COLO668 (cell line): ENCODE results near the gene FAM161B.
"Not testable (repeated sequence)": the region's sequence is repeated elsewhere in the genome, so short reads cannot be mapped to it uniquely, and the experiment has no call there.

Source experiments
- DNase-seq: peaks from one replicate; lab custom pipeline; 2025; ENCODE audit not compliant: unreplicated experiment; lab: John Stamatoyannopoulos, UW

Gene FAM161B, protein sequence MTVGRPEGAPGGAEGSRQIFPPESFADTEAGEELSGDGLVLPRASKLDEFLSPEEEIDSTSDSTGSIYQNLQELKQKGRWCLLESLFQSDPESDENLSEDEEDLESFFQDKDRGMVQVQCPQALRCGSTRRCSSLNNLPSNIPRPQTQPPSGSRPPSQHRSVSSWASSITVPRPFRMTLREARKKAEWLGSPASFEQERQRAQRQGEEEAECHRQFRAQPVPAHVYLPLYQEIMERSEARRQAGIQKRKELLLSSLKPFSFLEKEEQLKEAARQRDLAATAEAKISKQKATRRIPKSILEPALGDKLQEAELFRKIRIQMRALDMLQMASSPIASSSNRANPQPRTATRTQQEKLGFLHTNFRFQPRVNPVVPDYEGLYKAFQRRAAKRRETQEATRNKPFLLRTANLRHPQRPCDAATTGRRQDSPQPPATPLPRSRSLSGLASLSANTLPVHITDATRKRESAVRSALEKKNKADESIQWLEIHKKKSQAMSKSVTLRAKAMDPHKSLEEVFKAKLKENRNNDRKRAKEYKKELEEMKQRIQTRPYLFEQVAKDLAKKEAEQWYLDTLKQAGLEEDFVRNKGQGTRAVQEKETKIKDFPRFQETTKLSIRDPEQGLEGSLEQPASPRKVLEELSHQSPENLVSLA

DNA sequence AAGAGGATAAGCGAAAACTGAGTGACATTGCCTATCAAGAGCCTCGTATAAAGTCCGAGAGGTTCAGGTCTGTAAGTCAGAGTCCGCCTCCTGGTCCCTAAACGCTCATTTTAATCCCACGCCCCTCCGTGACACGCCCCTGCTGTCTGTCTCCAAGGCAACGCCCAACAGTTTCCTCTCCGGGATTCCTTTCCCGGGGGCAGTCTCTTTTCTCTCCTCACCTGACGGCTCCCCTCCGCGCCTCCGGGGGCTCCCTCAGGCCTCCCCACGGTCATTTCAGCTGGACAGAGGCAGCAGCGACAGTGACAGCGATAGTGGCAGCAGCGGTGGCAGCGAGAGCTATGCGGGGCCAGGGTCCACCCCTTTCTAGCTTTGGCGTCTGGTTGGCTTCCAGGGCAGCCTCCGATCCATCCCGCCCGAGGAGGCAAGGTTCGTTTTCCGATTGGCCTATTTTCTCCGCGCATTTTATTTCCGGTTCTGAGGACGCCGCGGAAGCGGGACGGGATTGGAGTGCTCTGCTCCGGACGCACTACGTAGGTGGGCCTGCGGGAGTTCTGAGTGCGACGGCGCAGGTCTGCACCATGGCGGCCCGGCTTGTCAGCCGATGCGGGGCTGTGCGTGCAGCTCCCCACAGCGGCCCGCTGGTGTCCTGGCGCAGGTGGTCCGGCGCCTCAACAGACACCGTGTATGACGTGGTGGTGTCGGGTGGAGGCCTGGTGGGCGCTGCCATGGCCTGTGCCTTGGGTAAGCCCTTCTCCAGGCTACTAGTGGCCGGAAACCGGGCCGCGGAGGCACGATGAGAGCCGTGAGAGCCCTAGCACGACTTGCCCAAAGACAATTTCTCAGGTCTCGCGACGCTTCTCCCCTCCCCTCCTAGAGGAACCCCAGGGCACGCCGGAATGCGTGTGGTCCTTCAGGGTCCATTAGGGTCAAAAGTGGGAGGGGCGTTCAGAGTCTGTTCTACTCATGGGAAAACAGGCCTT is at the start of gene FAM161B, which contains the start of gene COQ6:
Gene FAM161B (minus strand): TSS at position 343 of the 983 bp plus-strand sequence. CDS start 68 bp downstream, at position 275.
Gene COQ6 (plus strand): TSS at position 551 of the 983 bp plus-strand sequence. CDS start 31 bp downstream, at position 582.
- peak; percentile 96 for DNase-seq

DNA sequence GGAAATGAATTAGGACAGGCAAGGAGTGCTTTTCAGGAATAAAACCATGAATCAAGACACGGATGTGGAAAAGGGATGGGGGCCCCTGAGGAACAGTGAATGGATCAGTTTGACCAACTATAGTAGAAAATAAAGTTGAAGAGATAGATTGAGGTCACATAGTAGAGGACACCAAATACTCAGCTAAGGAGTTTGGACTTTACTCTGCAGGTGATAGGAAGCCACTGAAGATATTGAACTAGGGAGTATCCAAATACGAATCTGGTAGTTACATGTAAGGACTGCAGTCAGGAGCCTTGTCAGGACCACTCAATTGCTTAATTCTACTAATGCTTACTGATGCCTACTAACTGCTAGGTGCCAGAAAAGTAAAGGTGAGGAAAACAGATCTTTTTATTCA is 48.8 kb upstream of the FAM161B start:
- DNase-seq: no peak

DNA sequence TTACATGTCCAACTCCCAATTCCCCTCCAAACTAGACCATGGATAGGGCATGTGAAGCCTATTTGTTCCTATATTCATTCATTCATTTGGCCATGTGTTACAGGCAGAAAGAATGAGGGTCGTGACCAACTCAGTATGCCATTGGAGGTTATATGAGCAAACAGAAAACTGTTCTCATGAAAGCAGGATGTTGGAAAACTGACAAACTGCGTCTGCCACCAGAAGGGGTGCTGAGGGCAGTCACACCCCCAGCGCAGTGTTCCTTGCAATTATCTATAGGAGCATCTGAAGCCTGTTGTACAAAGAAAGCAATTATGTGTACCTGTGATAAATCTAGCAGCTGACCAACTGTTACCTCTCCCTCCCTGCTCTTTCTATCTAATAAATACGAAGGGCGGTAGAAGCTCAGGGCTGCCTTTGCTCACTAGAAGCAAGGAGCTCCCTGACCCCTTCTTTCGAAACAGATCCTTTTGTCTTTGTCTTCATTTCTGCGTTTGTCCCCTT is 48.1 kb upstream of the FAM161B start:
- DNase-seq: no peak

DNA sequence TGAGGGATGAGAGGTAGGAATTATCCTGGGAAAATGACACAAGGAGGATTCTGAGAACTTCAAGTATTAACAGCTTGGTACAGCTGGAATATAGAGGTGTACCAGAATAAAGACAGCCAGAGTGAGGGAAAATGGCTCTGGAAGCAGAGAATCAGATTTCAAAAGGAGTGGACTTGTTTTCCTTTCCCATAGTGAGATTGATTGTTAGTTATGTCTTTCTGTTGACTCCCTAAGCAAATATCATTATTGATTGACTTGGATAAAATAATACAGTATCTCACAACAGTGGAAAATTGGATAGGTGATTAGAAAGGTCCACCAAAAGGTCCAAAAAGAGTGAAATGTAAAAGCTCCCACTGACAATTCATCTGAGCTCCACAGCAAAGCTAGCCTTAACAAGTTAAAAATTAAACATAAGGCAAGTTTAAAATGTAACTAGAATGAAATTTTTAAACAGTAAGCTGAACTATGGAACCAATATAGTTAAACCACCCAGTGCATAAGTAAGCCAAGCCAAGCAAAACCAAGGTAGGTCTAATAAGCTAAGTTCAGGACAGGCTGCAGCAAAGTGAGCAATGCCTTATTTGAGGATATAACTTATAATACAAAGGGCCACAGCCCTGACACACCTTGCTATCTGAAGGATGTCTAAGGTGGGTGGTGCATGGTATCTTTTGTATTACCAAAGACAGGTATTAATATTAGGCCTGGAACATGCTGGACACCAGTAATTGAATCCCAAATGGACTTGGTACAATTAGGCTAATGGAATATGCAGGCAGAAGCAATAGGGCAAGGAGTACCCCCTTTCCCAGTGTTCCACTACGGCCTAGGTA is 47.4 kb upstream of the FAM161B start:
- DNase-seq: no peak

DNA sequence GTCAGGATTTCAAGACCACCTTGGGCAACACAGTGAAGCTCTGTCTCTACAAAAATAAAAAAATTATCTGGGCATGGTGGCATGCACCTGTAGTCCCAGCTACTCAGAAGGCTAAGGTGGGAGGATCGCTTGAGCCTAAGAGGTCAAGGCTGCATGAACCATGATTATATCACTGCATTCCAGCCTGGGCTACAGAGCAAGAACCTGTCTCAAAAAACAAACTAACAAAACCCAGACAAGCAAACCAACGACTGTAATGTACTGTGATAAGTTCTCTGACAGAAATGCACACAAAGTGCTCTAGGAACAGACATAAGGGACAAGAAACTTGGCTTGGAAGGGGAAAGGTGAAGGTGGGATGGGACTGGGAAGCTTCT is 46.8 kb upstream of the FAM161B start:
- DNase-seq: no peak

DNA sequence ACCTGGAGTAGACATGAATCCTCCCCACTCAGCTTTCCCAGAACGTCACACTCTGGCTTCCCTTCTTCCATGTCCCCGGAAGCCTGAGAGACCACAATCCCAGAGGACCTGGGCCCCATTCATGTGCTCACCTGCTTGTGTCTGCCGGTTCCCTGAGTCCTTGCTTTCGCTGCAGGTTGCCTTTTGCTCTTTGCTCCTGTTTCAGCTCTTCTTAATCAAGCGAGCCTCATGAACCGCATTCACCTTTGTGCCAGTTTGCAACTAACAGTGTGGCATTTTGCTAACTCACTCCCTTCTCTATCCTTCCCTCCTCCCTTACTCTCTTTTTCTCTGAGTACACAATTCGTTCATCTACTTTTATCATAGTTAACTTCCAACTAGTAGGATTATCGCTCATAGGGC is 46.1 kb upstream of the FAM161B start:
- DNase-seq: no peak

DNA sequence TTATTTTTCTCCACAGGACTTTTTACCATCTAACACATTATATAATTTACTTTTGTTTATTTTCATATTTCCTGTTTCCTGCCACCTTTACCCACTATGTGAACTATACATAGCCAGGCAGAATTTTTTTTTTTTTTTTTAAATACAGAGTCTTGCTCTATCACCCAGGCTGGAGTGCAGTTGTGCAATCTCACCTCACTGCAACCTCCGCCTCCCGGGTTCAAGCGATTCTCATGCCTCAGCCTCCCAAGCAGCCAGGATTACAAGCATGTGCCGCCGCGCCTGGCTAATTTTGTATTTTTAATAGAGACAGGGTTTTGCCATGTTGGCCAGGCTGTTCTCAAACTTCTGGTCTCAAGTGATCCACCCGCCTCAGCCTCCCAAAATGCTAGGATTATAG is 45.0 kb upstream of the FAM161B start:
- not testable (repeated sequence) for DNase-seq

DNA sequence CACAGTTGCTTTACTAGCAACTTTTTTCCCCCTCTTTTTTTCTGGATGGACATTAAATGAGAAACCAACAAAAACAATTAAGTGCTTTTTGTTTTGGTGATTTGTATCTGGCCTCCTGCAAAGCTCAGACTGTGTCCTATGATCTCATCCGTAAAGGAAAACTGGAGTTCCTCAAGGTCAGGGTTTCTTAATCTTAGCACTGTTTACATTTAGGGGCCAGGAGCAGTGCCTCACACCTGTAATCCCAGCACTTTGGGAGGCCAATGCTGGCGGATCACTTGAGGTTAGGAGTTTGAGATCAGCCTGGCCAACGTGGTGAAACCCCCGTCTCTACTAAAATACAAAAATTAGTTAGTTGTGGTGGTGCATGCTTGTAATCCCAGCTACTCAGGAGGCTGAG is 41.2 kb upstream of the FAM161B start:
- DNase-seq: no peak

DNA sequence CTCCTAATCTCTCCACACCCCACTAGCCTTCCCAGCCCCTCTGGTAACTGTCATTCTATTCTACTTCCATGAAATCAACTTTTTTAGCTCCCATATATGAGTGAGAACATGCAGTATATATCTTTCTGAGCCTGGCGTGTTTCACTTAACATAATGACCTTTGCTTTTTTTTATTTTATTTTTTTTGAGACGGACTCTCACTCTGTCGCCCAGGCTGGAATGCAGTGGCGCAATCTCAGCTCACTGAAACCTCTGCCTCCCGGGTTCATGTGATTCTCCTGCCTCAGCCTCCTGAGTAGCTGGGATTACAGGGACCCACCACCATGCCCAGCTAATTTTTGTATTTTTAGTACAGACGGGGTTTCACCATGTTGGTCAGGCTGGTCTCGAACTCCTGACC is 38.8 kb upstream of the FAM161B start:
- DNase-seq: not testable (repeated sequence)

DNA sequence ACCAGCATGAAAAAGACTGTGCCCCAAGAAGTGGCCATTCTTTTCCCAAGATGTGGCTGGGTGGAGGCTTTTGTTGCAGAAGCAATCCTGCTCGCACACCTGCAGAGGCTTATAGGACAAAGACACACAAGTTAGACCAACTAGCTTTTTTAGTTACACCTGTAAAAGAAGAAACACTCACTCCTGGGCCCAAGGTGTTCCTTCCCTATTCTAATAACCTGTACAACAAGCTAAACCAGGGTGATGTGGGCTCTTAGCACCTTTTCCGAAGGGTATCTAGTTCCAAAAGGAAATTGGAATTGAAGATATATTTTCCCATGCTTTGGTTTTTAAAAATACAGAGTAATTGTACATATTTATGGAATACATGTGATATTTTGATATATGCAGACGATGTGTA is 38.2 kb upstream of the FAM161B start:
- DNase-seq: no peak

DNA sequence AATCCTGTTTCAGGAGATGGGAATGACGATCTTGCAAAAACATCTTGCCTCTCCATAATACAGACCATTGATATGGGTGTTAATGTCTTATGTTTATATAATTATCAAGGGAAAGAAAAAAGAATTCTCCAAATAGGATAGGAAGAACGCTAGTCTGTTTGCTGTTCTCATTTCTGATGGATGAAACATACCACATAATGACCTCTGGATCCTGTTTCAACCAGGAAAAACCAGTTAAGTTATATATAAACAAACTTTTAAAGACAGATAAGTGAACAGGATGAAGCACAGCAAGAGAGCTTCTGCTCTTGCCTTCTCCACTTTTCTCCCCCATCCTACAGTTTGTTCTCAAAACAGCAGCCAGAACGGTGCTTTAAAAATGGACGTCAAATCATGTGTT is 28.0 kb upstream of the FAM161B start:
- no peak for DNase-seq

DNA sequence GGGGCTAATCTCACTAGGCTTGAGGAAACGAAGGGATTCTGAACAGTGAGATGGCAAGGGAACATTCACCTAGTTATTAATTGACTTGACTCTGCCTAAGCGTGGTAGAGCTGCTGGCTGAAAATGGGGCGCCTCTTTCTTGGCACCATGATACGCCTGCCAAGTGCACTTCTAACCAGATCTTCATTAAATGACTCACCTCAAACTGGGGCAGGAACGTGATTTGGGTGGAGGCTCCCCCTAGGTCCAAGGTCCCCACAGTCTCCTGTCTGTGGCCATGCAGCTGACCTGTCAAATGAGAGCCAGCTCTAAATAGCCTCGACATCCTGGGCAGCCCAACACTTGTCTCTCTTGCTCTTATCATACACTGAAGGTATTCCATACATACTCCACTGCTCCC is 26.2 kb upstream of the FAM161B start:
- no peak for DNase-seq

DNA sequence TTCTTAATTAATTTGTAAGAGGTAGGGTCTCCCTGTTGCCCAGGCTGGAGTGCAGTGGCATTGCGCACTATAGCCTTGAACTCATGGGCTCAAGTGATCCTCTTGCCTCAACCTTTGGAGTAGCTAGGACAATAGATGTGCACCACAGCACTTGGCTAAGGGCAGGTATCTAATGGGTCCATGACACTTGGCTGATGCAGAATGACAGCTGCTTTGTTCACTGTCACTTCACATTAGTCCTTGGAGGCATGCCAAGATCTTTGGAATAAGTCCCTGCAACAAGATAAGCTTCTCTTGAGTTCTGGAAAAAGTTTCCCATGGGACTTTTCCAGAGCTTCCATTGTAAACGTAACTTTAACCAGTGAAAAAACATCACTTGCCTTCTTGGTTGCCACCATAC is 23.6 kb upstream of the FAM161B start:
- no peak for DNase-seq

DNA sequence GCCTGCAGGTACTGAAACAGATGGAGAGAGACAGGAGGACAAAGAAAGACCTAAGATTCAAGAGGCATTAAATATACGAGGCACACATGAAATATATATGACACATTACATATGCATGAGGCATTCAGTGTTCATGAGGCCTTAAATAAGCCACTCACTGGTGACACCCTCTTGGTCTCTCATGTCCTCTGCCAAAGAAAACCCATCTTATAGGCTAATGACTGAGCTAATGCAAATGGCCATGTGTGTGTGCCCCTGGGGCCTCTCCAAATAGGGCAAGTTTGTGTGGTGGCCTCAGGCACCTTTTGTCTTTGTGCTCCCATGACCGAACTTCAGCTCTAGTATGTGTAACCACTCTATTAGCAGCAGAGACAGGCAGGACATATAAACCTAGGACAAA is 19.0 kb upstream of the FAM161B start:
- DNase-seq: no peak

DNA sequence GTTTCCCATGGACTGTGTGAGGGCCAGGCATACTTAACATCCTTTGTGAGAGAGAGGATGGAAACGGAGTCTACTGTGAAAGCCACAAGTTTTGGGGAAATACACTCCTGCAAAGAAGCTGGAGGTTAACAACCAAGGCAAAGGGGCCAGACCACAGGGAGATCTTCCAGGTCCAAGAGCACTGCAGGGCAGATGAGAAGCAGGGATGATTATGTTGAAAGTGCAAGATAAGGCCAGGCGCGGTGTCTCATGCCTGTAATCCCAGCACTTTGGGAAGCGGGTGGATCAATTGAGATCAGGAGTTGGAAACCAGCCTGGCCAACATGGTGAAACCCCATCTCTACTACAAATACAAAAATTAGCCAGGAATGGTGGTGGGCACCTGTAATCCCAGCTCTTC is 15.3 kb upstream of the FAM161B start:
- no peak for DNase-seq

DNA sequence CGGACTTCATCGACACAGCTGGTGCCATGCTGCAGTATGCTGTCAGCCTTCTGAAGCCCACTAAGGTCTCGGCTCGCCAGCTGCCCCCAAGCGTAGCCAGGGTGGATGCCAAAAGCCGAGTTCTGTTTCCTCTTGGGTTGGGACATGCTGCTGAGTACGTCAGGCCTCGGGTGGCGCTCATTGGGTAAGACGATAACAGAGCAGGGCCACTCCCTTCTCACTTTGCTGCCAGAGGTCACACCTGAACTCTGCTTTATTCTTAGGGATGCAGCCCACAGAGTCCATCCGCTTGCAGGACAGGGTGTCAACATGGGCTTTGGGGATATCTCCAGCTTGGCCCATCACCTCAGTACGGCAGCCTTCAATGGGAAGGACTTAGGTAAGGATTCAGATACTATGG is 11.3 kb upstream of the FAM161B start:
- no peak for DNase-seq

DNA sequence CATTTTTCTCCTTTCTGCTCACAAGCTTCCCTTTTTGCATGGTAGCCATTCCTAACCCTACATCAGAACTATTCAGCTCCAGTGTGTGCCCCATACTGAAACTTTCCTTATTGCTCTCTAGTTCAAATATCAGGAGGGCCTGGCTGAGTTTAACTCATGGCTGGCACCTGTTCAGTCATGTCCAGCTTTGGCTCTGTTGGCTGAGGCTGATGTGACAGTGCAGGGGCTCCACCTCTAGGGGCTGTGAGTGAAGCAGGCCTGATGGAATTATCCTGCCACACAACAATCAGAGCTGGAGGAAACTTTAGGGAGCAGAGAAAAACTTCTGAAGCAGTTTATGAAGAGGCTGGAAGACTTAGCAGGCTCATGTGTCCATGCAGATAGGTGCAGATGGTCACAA is 8.7 kb upstream of the FAM161B start:
- DNase-seq: no peak

DNA sequence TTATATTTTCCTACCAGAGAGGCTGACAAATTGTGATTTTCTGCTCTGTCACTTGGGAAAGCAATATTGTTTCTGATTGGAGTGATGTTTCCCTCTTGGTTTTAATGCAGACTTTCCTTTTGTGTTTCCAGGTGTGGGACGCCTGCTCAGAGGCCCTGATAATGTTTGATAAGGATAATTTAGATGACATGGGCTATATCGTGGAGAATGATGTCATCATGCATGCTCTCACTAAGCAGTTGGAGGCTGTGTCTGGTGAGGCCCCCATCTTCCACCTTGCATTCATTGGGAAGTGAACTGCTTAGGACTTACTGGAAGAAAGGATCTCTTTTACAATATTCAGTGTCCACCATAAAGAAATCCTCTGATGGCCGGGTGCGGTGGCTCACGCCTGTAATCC is 5.8 kb upstream of the FAM161B start:
- DNase-seq: no peak

DNA sequence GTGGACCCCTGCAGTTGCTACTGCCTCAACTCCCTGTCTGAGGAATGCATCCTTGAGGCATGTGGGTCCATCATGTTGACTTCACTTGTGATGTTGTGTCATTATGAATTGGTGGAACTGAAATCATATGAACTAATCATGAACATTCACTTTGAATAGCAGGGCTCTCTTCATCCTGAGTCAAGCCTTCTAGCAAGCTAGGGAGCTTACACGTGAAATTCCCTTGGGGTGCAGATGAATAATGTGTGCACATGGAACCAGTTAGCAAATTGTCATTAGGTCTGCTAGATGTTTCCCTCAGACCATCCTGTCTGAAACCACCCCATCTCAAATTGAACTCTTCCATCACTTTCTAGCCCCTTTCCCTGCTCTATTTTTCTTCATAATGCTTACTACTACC is 3.8 kb upstream of the FAM161B start:
- no peak for DNase-seq

DNA sequence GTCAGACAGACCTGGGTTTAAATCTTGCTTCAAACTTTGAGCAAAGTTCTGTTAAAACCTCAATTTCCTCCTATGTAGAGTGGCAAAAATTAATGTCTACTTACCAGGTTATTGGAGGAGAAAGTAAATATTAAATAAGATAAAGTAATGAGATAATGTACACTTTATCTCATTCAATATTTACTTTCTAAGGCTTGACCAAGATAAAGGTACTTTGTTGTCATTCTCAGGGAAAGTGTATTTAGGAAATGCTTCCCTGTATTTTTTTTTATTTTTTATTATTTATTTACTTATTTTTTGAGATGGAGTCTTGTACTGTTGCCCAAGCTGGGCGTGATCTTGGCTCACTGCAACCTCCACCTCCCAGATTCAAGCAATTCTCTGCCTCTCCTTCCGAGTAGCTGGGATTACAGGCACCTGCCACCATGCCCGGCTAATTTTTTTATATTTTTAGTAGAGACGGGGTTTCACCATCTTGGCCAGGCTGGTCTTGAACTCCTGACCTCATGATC is 4.7 kb downstream of the FAM161B start:
- no peak for DNase-seq
